Measurements from ENCODE around the gene PGM5. TPM values are rescaled to one million over a fixed set of nuclear protein-coding genes. Genes with fewer than 3 reads are reported as not detected.

PGM5 gene
- total and polyA plus RNA-seq, 2 of the 8 experiments (the other 6 are each of a cell fraction or from before 2014, with no cell fraction given) = not detected

GRCh38 chr9:68433531-68434110 lies 77.2 kb downstream of the PGM5 start:
- Histone ChIP-seq H2AFZ (ENCODE audit: low read length) (no peak overlapping the region), H4K20me1 (replicated peaks in 1 of 2; ENCODE audit: control insufficient read depth in 1 of 2, insufficient read depth in 2 of 2, low read length in 2 of 2) (no peaks in the 10 kb centered on the region), H3K56ac (replicated peaks; ENCODE audit: insufficient read length, low read depth, low read length) (no peak overlapping the region), H2BK120ac (replicated peaks; ENCODE audit: low read depth, low read length) (no peak overlapping the region), H3K9me3 (ENCODE audit: insufficient read depth in 2 of 2, low read depth in 1 of 2, low read length in 1 of 2) (no peaks in the 10 kb centered on the region), H4K5ac (ENCODE audit: insufficient read length, low read depth, low read length) (no peak overlapping the region), H3K36me3 (ENCODE audit: control insufficient read depth in 2 of 4, insufficient read depth in 4 of 4, low read length in 3 of 4) (no peaks in the 10 kb centered on the region), H3K79me1 (ENCODE audit: low read depth, low read length) (no peaks in the 10 kb centered on the region), H4K91ac (replicated peaks; ENCODE audit: insufficient read length, low read length) (no peak overlapping the region), H3K9ac (replicated peaks in 1 of 4; ENCODE audit: extremely low read depth in 1 of 4, low read depth in 3 of 4, low read length in 3 of 4) (no peak overlapping the region), H3K4me1 (replicated peaks in 1 of 4; ENCODE audit: control insufficient read depth in 3 of 4, insufficient read depth in 4 of 4, low read length in 3 of 4) (no peaks in the 10 kb centered on the region), H3K23ac (ENCODE audit: insufficient read length) (no peak overlapping the region), H3K23me2 (ENCODE audit: low read depth, low read length) (no peaks in the 10 kb centered on the region), H3K18ac (ENCODE audit: extremely low read depth, low read length) (no peak overlapping the region), H2BK12ac (ENCODE audit: low read depth, low read length) (no peak overlapping the region), H3K27ac (ENCODE audit: low read depth, low read length) (no peak overlapping the region), H3K4ac (replicated peaks; ENCODE audit: insufficient read length, low read depth, low read length) (no peak overlapping the region), H2AK5ac (ENCODE audit: low read depth, low read length) (no peak overlapping the region), H3K14ac (ENCODE audit: insufficient read length) (no peak overlapping the region), H3K79me2 (ENCODE audit: control insufficient read depth in 1 of 2, insufficient read depth in 2 of 2, low read length in 2 of 2) (no peaks in the 10 kb centered on the region), H3K4me3 (ENCODE audit: extremely low read depth in 1 of 4, insufficient read depth in 2 of 4, low read depth in 3 of 4, low read length in 4 of 4) (no peak overlapping the region), H3K27me3 (replicated peaks in 1 of 4; ENCODE audit: control insufficient read depth in 3 of 4, extremely low read depth in 1 of 4, insufficient read depth in 3 of 4, low read length in 3 of 4) (no peaks in the 10 kb centered on the region; a peak in 1 of 7 replicates), H2BK5ac (ENCODE audit: low read depth, low read length) (no peak overlapping the region), H3K4me2 (ENCODE audit: insufficient read depth in 1 of 2, low read depth in 2 of 2, low read length in 2 of 2) (no peak overlapping the region), H4K8ac (ENCODE audit: extremely low read depth, insufficient read depth, low read length) (no peak overlapping the region), H2BK20ac (ENCODE audit: low read length) (no peak overlapping the region), H2BK15ac (ENCODE audit: low read length) (no peak overlapping the region)
- DNase-seq (ENCODE audit: low read depth in 1 of 2, low spot score in 2 of 2) (no peak), FAIRE-seq (no peak)
- ChIA-PET POLR2A (ENCODE audit: partially characterized antibody) (no interaction called here), CTCF (ENCODE audit: partially characterized antibody) (interaction anchor here (0.7 to 1.0 kb wide), 2 partner anchors 16 to 78 kb away, joined by 3 to 5 read pairs; no protein-coding TSS in a partner anchor)
- 93% methylated on average over 6 of the region's 6 CpGs; no CpG with 5 or more reads in 1 of the 2 experiments for WGBS, 2 experiments (ENCODE audit: extremely low coverage in 1 of 2, insufficient coverage in 1 of 2, insufficient read length in 1 of 2, insufficient replicate concordance in 2 of 2, low coverage in 1 of 2, low lambda C conversion rate in 2 of 2, missing lambda C conversion rate in 1 of 2)
- no peak for TF ChIP-seq JUND (IDR thresholded peaks at IDR 0.05; ENCODE audit: low read length)
- TF ChIP-seq JUN (IDR thresholded peaks at IDR 0.05; ENCODE audit: low read depth, low read length) = no peak
- TF ChIP-seq SAP30 (IDR thresholded peaks at IDR 0.05; ENCODE audit: insufficient read depth, insufficient replicate concordance, low read length) = no peak
- no peak for TF ChIP-seq TCF12 (IDR thresholded peaks at IDR 0.05; ENCODE audit: low read depth, low read length)
- TF ChIP-seq SP4 (IDR thresholded peaks at IDR 0.05; ENCODE audit: low read length) = no peak
- TF ChIP-seq CHD1 (IDR thresholded peaks at IDR 0.05; ENCODE audit: low read depth, low read length) = no peak
- no peak for TF ChIP-seq ASH2L (IDR thresholded peaks at IDR 0.05; ENCODE audit: low read length)
- TF ChIP-seq YY1 (IDR thresholded peaks at IDR 0.05; ENCODE audit: low read depth, low read length) = no peak
- no peak for TF ChIP-seq MAFK (IDR thresholded peaks at IDR 0.05; ENCODE audit: low read depth, low read length)
- no peak for TF ChIP-seq RFX5 (IDR thresholded peaks at IDR 0.05; ENCODE audit: borderline replicate concordance, low read depth, low read length)
- no peak for TF ChIP-seq CEBPB (IDR thresholded peaks at IDR 0.05; ENCODE audit: low read depth, low read length)
- TF ChIP-seq TAF1 (IDR thresholded peaks at IDR 0.05; ENCODE audit: low read depth, low read length) = no peak
- TF ChIP-seq ATF3 (IDR thresholded peaks at IDR 0.05; ENCODE audit: insufficient read depth, low read depth, low read length) = no peak
